Mesenchymal stem cell (in vitro differentiated cells and primary cell): ENCODE results near the gene ABCG1.

Source experiments
- DNase-seq: peaks from one replicate; pipeline ENCODE4 v3.0.0-alpha.2; 2013
- H2AFZ ChIP-seq: one replicate; pipeline ENCODE4 v1.6.1; 2013; ENCODE audit warnings: low read depth, mild to moderate bottlenecking, control low read depth, inconsistent platforms, low read length, moderate library complexity
- H2AK5ac ChIP-seq: 2 replicates; pipeline ENCODE4 v1.6.1; 2013; ENCODE audit warnings: low read length, moderate library complexity, mild to moderate bottlenecking, inconsistent platforms; ENCODE audit not compliant: severe bottlenecking
- H2BK120ac ChIP-seq: one replicate; pipeline ENCODE4 v1.6.1; 2013; ENCODE audit warnings: low read depth, mild to moderate bottlenecking, inconsistent platforms, low read length, moderate library complexity
- H2BK12ac ChIP-seq, 2 experiments: one replicate each; pipeline ENCODE4 v1.6.1; 2013; ENCODE audit warnings: inconsistent platforms in 2 of 2, low read length in 2 of 2, mild to moderate bottlenecking in 2 of 2, moderate library complexity in 2 of 2, control low read depth in 1 of 2
- H2BK15ac ChIP-seq: one replicate; pipeline ENCODE4 v1.6.1; 2013; ENCODE audit warnings: mild to moderate bottlenecking, low read depth, inconsistent platforms; ENCODE audit not compliant: poor library complexity, severe bottlenecking
- H2BK5ac ChIP-seq: 2 replicates; pipeline ENCODE4 v1.6.1; 2013; ENCODE audit warnings: low read depth, mild to moderate bottlenecking, low read length, control low read depth, inconsistent platforms; ENCODE audit not compliant: poor library complexity, severe bottlenecking
- H3K14ac ChIP-seq, 2 experiments: one replicate each; pipeline ENCODE4 v1.6.1; 2013; ENCODE audit warnings: inconsistent platforms in 2 of 2, low read length in 2 of 2, control low read depth in 1 of 2, mild to moderate bottlenecking in 1 of 2, moderate library complexity in 1 of 2
- H3K18ac ChIP-seq, 2 experiments: one replicate each; pipeline ENCODE4 v1.6.1; 2013; ENCODE audit warnings: inconsistent platforms in 2 of 2, low read length in 2 of 2, control low read depth in 1 of 2, low read depth in 1 of 2, mild to moderate bottlenecking in 1 of 2
- H3K23ac ChIP-seq, 2 experiments: one replicate each; pipeline ENCODE4 v1.6.1; 2013; ENCODE audit warnings: inconsistent platforms in 2 of 2, low read length in 2 of 2, mild to moderate bottlenecking in 2 of 2, moderate library complexity in 2 of 2, control low read depth in 1 of 2
- H3K27ac ChIP-seq: 2 replicates; pipeline ENCODE4 v1.5.1; 2013; ENCODE audit warnings: mild to moderate bottlenecking, moderate library complexity, low read length, control low read depth, inconsistent platforms; ENCODE audit not compliant: poor library complexity, severe bottlenecking
- H3K27me3 ChIP-seq, 2 experiments: 2 replicates each; pipeline versions ENCODE4 v1.6.1 to v1.7.0; 2013; ENCODE audit warnings: low read length in 2 of 2, mild to moderate bottlenecking in 2 of 2, moderate library complexity in 2 of 2, control low read depth in 1 of 2, inconsistent platforms in 1 of 2; ENCODE audit not compliant: control insufficient read depth in 1 of 2, insufficient read depth in 1 of 2
- H3K36me3 ChIP-seq, 2 experiments: 2 replicates each; pipeline versions ENCODE4 v1.6.1 to v1.7.0; 2013; ENCODE audit warnings: low read length in 2 of 2, control low read depth in 1 of 2, inconsistent platforms in 1 of 2, low read depth in 1 of 2, mild to moderate bottlenecking in 1 of 2; ENCODE audit not compliant: insufficient read depth in 2 of 2, control insufficient read depth in 1 of 2
- H3K4ac ChIP-seq, 2 experiments: one replicate each; pipeline ENCODE4 v1.6.1; 2013; ENCODE audit warnings: inconsistent platforms in 2 of 2, low read length in 2 of 2, mild to moderate bottlenecking in 2 of 2, moderate library complexity in 2 of 2, control low read depth in 1 of 2, low read depth in 1 of 2
- H3K4me1 ChIP-seq: 2 replicates; pipeline ENCODE4 v1.6.1; 2013; ENCODE audit warnings: low read depth, low read length, control low read depth; ENCODE audit not compliant: control insufficient read depth, insufficient read depth
- H3K4me2 ChIP-seq: 2 replicates; pipeline ENCODE4 v1.6.1; 2013; ENCODE audit warnings: low read length, mild to moderate bottlenecking, inconsistent platforms; ENCODE audit not compliant: poor library complexity, severe bottlenecking
- H3K4me3 ChIP-seq, 2 experiments: 2 replicates each; pipeline versions ENCODE4 v1.5.1 to v1.7.0; 2013; ENCODE audit warnings: low read length in 2 of 2, mild to moderate bottlenecking in 2 of 2, control low read depth in 1 of 2, low read depth in 1 of 2; ENCODE audit not compliant: insufficient read depth in 1 of 2
- H3K79me1 ChIP-seq: replicated peaks from 2 replicates; pipeline ENCODE4 v1.6.1; 2013; ENCODE audit warnings: mild to moderate bottlenecking, control low read depth, low read length, inconsistent platforms; ENCODE audit not compliant: poor library complexity, severe bottlenecking
- H3K9ac ChIP-seq: 2 replicates; pipeline ENCODE4 v1.7.0; 2013; ENCODE audit warnings: mild to moderate bottlenecking, low read length, moderate library complexity
- H3K9me3 ChIP-seq: 2 replicates; pipeline ENCODE4 v1.7.0; 2013; ENCODE audit warnings: mild to moderate bottlenecking, low read length; ENCODE audit not compliant: control insufficient read depth
- H4K8ac ChIP-seq: one replicate; pipeline ENCODE4 v1.6.1; 2013; ENCODE audit warnings: inconsistent platforms, mild to moderate bottlenecking, low read length, moderate library complexity
- H4K91ac ChIP-seq: one replicate; pipeline ENCODE4 v1.6.1; 2013; ENCODE audit warnings: mild to moderate bottlenecking, low read length, inconsistent platforms
- WGBS: methylation state at CpG from one replicate; pipeline ENCODE4 v1.1.7; 2013; ENCODE audit warnings: mixed read lengths; 5-methylcytosine and 5-hydroxymethylcytosine counted together

ABCG1 gene

GRCh38 chr21:42315296-42315891 lies 96.5 kb downstream of the ABCG1 start, which contains the start of gene TFF3:
Gene TFF3 (minus strand): TSS chr21:42315409. CDS start chr21:42315374, 35 bp downstream.
- Histone ChIP-seq H3K9ac (no peak within 1 kb of the TSS), H3K4me1 (peaks cover 60% of the 10 kb centered on the region), H2BK12ac (no peak within 1 kb of the TSS), H3K4ac (no peak within 1 kb of the TSS), H3K18ac (no peak within 1 kb of the TSS), H4K91ac (no peak within 1 kb of the TSS), H3K4me3 (no peak within 1 kb of the TSS), H3K23ac (no peak within 1 kb of the TSS), H3K14ac (no peak within 1 kb of the TSS), H3K36me3 (peaks cover 0 to 8% of the 10 kb centered on the region in 2 experiments), H4K8ac (no peak within 1 kb of the TSS), H2BK15ac (no peak within 1 kb of the TSS), H2AK5ac (peak within 1 kb of the TSS; percentile 91), H3K79me1 (peaks cover 1% of the 10 kb centered on the region), H3K9me3 (no peaks in the 10 kb centered on the region), H3K27ac (peak within 1 kb of the TSS; percentile 97), H2BK5ac (peak within 1 kb of the TSS; percentile 85), H3K27me3 (peaks cover 0 to 73% of the 10 kb centered on the region in 2 experiments), H2BK120ac (no peak within 1 kb of the TSS), H2AFZ (no peak within 1 kb of the TSS), H3K4me2 (peak within 1 kb of the TSS; percentile 10)
- 79% methylated on average over 12 of the region's 15 CpGs for WGBS
- no peak for DNase-seq

GRCh38 chr21:42316891-42317290 lies 98.0 kb downstream of the ABCG1 start:
- peaks cover 64% of the 10 kb centered on the region for H3K4me1 ChIP-seq
- no peak overlapping the region for H3K14ac ChIP-seq
- H3K27ac ChIP-seq, result peak overlapping the region; percentile 76
- H3K9me3 ChIP-seq, result no peaks in the 10 kb centered on the region
- H2BK15ac ChIP-seq, result no peak overlapping the region
- no peak for DNase-seq
- H3K4ac ChIP-seq, result no peak overlapping the region
- H4K91ac ChIP-seq, result no peak overlapping the region
- no peak overlapping the region for H4K8ac ChIP-seq
- no peak overlapping the region for H2AFZ ChIP-seq
- peaks cover 0 to 59% of the 10 kb centered on the region in 2 experiments for H3K27me3 ChIP-seq
- no peak overlapping the region for H2BK5ac ChIP-seq
- H3K23ac ChIP-seq, result peak overlapping the region in 1 of 2 experiments; percentile 36
- H2BK12ac ChIP-seq, result no peak overlapping the region
- H2AK5ac ChIP-seq, result peak overlapping the region; percentile 92
- peaks cover 0 to 8% of the 10 kb centered on the region in 2 experiments for H3K36me3 ChIP-seq
- no peak overlapping the region for H3K4me3 ChIP-seq
- no peak overlapping the region for H2BK120ac ChIP-seq
- no peak overlapping the region for H3K9ac ChIP-seq
- WGBS, result 71% methylated on average over 15 of the region's 16 CpGs
- H3K4me2 ChIP-seq, result no peak overlapping the region
- H3K18ac ChIP-seq, result no peak overlapping the region
- H3K79me1 ChIP-seq, result peaks cover 1% of the 10 kb centered on the region

- DNase-seq, result no peak
- Histone ChIP-seq H3K14ac (no peak overlapping the region), H3K4ac (no peak overlapping the region), H2AK5ac (peak overlapping the region; percentile 92), H3K4me1 (peaks cover 61% of the 10 kb centered on the region), H3K4me3 (no peak overlapping the region), H3K36me3 (peaks cover 0 to 8% of the 10 kb centered on the region in 2 experiments), H3K23ac (no peak overlapping the region), H2AFZ (no peak overlapping the region), H3K4me2 (no peak overlapping the region), H2BK120ac (no peak overlapping the region), H2BK12ac (no peak overlapping the region), H4K8ac (no peak overlapping the region), H2BK15ac (no peak overlapping the region), H3K27me3 (peaks cover 0 to 58% of the 10 kb centered on the region in 2 experiments), H3K9ac (no peak overlapping the region), H3K18ac (no peak overlapping the region), H2BK5ac (no peak overlapping the region), H4K91ac (no peak overlapping the region), H3K9me3 (no peaks in the 10 kb centered on the region), H3K79me1 (peaks cover 1% of the 10 kb centered on the region), H3K27ac (no peak overlapping the region)
- 51% methylated on average over 8 of the region's 8 CpGs for WGBS
Observed at GRCh38 chr21:42317341-42317741, 98.4 kb downstream of the ABCG1 start.

- peak overlapping the region; percentile 92 for H2AK5ac ChIP-seq
Observed at GRCh38 chr21:42317826-42318746, 99.1 kb downstream of the ABCG1 start.

More at GRCh38 chr21:42317826-42318746, 99.1 kb downstream of the ABCG1 start:
- no peak overlapping the region for H3K4me3 ChIP-seq
- H3K4ac ChIP-seq, result no peak overlapping the region
- no peak overlapping the region for H3K27ac ChIP-seq
- no peak overlapping the region for H2BK120ac ChIP-seq
- H3K27me3 ChIP-seq, result peaks cover 0 to 58% of the 10 kb centered on the region in 2 experiments
- DNase-seq, result no peak
- peaks cover 55% of the 10 kb centered on the region for H3K4me1 ChIP-seq
- H3K9me3 ChIP-seq, result no peaks in the 10 kb centered on the region
- H2AFZ ChIP-seq, result no peak overlapping the region
- no peak overlapping the region for H3K18ac ChIP-seq
- H3K79me1 ChIP-seq, result no peaks in the 10 kb centered on the region
- peaks cover 0 to 3% of the 10 kb centered on the region in 2 experiments for H3K36me3 ChIP-seq
- no peak overlapping the region for H3K9ac ChIP-seq
- no peak overlapping the region for H3K4me2 ChIP-seq
- H3K23ac ChIP-seq, result no peak overlapping the region
- H2BK5ac ChIP-seq, result no peak overlapping the region
- 73% methylated on average over 20 of the region's 20 CpGs for WGBS
- H2BK15ac ChIP-seq, result no peak overlapping the region
- no peak overlapping the region for H2BK12ac ChIP-seq
- no peak overlapping the region for H4K8ac ChIP-seq
- no peak overlapping the region for H4K91ac ChIP-seq
- H3K14ac ChIP-seq, result no peak overlapping the region
